ENCODE data around the gene NUDT3.

DNA sequence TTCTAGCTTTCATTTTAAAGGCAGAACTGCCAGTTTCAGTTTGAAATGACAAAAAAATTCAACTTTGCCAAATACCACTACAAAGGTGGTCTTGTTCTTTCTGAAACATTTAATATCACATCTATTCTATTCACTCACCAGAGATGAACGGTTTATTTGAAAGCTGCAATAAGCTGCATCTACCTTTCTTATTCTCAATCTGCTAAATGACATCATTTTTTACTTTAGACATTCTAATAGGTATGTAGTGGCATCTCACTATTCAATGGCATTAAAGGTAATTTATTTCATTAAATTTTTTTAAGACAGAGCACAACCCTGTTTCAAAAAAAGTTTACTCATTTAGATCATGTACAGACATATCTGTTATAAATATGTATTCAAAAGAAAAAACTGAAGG, 77.2 kb downstream of the NUDT3 start:
- TF ChIP-seq, protein P1, sequence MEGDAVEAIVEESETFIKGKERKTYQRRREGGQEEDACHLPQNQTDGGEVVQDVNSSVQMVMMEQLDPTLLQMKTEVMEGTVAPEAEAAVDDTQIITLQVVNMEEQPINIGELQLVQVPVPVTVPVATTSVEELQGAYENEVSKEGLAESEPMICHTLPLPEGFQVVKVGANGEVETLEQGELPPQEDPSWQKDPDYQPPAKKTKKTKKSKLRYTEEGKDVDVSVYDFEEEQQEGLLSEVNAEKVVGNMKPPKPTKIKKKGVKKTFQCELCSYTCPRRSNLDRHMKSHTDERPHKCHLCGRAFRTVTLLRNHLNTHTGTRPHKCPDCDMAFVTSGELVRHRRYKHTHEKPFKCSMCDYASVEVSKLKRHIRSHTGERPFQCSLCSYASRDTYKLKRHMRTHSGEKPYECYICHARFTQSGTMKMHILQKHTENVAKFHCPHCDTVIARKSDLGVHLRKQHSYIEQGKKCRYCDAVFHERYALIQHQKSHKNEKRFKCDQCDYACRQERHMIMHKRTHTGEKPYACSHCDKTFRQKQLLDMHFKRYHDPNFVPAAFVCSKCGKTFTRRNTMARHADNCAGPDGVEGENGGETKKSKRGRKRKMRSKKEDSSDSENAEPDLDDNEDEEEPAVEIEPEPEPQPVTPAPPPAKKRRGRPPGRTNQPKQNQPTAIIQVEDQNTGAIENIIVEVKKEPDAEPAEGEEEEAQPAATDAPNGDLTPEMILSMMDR (IDR thresholded peaks at IDR 0.05): no peak
- no peak for TF ChIP-seq ZFX (IDR thresholded peaks at IDR 0.05; ENCODE audit: borderline replicate concordance)

Measured in 22Rv1 (cell line).